Superior temporal gyrus (tissue), 1 donor: ENCODE measurements around the gene FLACC1.
"Not testable (repeated sequence)": the region's sequence is repeated elsewhere in the genome, so short reads cannot be mapped to it uniquely, and the experiment has no call there.

Source experiments
- DNase-seq: peaks from one replicate; pipeline ENCODE4 v3.0.0-alpha.2; 2016; ENCODE audit errors: extremely low spot score

The FLACC1 gene

GRCh38 chr2:201254081-201254730 is 102.9 kb downstream of the FLACC1 start:
- DNase-seq, result no peak

DNA sequence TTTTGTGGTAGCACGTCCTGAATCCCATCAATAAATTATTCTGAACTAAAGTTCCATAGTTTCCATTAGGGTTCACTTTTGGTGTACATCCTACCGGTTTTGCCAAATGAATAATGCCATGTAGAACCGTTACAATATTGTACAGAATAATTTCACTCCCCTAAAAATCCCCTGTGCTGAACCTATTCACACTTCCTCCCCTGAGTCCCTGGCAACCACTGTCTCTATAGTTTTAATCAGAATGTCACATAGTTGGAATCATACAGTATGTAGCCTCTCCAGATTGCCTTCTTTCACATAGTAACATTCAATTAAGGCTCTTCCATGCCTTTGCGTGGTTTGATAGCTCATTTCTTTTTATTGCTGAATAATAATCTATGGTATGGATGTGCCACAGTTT is 106.4 kb downstream of the FLACC1 start:
- no peak for DNase-seq

DNA sequence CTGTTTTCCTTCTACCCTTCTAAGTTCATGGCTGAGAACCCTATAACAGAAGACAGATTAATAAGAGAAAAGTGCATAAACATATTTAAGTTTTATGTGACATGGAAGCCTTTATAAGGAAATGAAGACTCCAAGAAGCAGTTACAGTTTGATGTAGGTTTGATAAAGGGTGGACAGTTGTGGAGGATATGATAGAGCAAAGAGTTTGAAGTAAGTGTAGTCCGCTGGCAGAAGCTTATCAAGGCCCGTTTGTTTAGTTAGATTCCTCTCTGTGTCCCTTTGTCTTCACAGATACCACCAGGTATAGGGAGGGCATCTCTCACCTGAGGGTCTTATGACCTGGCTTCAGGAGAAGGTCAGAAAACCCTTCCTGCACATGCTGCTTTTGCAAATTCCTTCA is 107.3 kb downstream of the FLACC1 start:
- no peak for DNase-seq

DNA sequence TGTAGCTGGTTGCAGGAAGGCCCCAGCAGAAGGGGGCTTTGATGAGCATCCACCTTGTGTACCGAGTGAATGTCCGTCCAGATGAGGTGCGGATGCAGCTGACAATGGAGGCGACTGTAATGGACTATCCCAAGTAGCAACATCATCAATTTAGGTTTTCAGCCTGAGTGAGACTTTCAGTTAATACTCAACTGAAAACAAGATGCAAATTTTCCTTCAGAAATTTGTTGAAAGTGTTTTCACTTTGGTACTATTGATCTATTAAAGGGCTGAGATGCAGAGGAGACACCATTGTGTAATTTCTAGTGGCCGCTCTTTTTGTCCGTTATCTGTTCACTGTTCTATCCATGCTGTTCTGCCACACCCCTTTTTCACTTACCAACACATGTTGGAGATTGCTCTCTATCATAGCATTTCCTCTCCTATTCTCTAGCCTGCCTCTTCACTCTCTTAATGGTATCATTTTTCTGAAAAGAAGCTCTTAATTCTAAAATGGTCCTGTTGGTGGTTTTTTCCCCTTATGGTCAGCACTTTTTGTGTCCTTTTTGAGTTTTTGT is 108.8 kb downstream of the FLACC1 start:
- no peak for DNase-seq

DNA sequence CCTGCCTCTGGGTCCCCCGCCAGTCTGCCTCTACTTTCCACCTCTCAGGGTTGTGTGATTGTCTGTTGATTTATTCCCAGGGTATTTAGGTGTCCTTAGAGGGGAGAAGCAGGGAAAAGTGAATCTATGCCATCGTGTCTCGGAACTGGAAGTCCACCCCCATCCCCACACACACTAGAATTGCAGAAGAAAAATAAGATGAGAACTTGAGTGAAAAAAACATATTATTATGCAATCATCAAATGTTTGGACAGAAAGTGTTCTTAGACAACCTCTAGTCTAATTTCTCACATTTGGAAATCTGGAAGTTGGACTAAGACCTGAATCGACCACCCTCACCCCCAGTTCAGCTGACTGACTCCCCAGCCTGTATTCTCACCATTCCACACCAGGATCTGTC is 110.9 kb downstream of the FLACC1 start:
- DNase-seq, result no peak

DNA sequence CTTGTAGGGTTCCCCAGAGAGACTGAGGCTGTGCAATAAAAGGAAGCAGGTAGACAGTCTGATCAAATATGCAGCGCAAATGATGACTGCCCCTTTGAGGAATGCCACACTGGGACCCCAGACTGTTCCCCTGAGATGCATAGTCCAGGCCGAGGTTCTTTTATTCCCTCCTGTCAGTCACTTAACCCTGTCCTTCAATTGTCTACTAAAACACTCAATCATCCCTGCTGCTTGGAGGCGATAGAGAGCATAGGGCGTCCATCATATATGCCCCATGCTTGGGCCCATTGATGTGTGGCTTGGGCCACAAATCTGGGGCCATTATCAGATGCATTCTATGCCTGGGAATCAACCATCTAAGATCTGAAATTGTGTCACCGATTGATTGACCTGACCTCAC is 112.3 kb downstream of the FLACC1 start:
- DNase-seq, result no peak

DNA sequence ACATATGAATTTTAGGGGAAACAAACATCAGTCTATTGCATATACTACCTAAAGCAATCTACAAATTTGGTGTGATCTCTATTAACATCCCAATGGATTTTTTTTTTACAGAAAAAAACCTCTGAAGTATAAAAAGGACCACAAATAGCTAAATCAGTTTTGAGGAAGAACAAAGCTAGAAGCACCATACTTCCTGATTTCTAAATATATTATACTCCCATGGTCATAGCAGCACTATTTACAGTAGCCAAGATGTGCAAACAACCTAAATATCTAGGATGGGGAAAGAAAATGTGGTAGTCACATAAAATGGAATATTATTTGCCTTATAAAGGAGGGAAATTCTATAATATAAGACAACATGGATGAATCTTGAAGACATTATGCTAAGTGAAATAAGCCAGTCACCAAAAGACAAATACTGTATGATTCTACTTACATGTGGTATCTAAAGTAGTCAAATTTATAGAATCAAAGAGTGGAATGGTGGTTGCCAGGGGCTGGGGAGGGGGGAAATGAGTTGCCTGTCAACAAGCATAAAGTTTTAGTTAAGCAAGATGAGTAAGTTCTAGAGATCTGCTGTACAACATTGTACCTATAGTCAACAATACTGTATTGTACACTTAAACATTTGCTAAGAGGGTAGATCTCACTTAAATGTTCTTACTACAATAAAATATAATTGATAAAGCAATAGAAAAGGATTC is 114.4 kb downstream of the FLACC1 start:
- no peak for DNase-seq

- DNase-seq, result not testable (repeated sequence)
Observed at GRCh38 chr2:201239167-201239935, 117.8 kb downstream of the FLACC1 start.
